Vagina (tissue), 2 donors: ENCODE data around the gene LGR6. TPM values are rescaled to one million over a fixed set of nuclear protein-coding genes. Genes with fewer than 3 reads are reported as not detected.

Experiments used
- DNase-seq, 2 donors: peaks; one replicate each; pipeline ENCODE4 v3.0.0-alpha.2; 2017; ENCODE audit errors: extremely low spot score in 2 of 2
- H3K27ac ChIP-seq: fragments of 200-600 bp; sonication (generic); one replicate; pipeline ENCODE4 v1.5.1; 2019
- H3K27me3 ChIP-seq: fragments of 200-600 bp; sonication (generic); one replicate; pipeline ENCODE4 v1.5.1; 2019
- H3K36me3 ChIP-seq, 2 donors: fragments of 200-600 bp; sonication (generic); one replicate each; pipeline ENCODE4 v1.5.1; 2017 to 2019
- H3K4me1 ChIP-seq: fragments of 200-600 bp; sonication (generic); one replicate; pipeline ENCODE4 v1.5.1; 2019
- H3K4me3 ChIP-seq, 2 donors: fragments of 200-600 bp; sonication (generic); 1 replicate in 1 of 2; 2 replicates in 1 of 2; pipeline ENCODE4 v1.5.1; 2016 to 2019
- H3K9me3 ChIP-seq: fragments of 200-600 bp; sonication (generic); one replicate; pipeline ENCODE4 v1.5.1; 2019
- CTCF ChIP-seq, 3 experiments: fragments of 450-650 bp in 2 of 3; fragments of 200-600 bp in 1 of 3; sonication (generic) in 1 of 3; IDR thresholded peaks; one replicate each; pipeline ENCODE4 v1.5.1; 2017 to 2019; ENCODE audit warnings: antibody characterized with exemption in 3 of 3, mild to moderate bottlenecking in 2 of 3, moderate library complexity in 2 of 3
- POLR2A ChIP-seq, 2 donors: fragments of 450-650 bp; IDR thresholded peaks; one replicate each; pipeline ENCODE4 v1.6.1; 2017; ENCODE audit warnings: antibody characterized with exemption in 2 of 2, mild to moderate bottlenecking in 2 of 2, moderate library complexity in 2 of 2
- POLR2AphosphoS5 ChIP-seq, 2 donors: sonication (generic); formaldehyde crosslinking; IDR thresholded peaks; one replicate each; pipeline ENCODE4 v1.9.0; 2017; ENCODE audit warnings: antibody characterized with exemption in 2 of 2, mild to moderate bottlenecking in 2 of 2, low read depth in 1 of 2; ENCODE audit not compliant: insufficient read depth in 1 of 2
- intact Hi-C: fragments of 100-400 bp; cut with DNase I; formaldehyde crosslinking; loops from one replicate; pipeline ENCODE4 v1.15.1; 2023
- total RNA-seq: library from RNA; depleted of rRNA; stranded (reverse); fragments of >200 nt; gene quantifications from one replicate; pipeline ENCODE4 v1.2.3, GENCODE V29; 2016

LGR6 gene
- total RNA-seq, 1 donor from 2014 or later: 6.6 TPM

GRCh38 chr1:202310746-202311145 lies 117.1 kb downstream of the LGR6 start:
- no peak for DNase-seq

GRCh38 chr1:202311875-202312635 lies 118.5 kb downstream of the LGR6 start:
- no peak for DNase-seq
- TF ChIP-seq POLR2AphosphoS5 (IDR thresholded peaks at IDR 0.05; ENCODE audit: insufficient read depth in 1 of 2, low read depth in 1 of 2): no peak
- H3K4me3 ChIP-seq: no peak overlapping the region
- intact Hi-C loops: no loop called here
- H3K4me1 ChIP-seq: peaks cover 6% of the 10 kb centered on the region
- no peaks in the 10 kb centered on the region for H3K36me3 ChIP-seq
- no peak overlapping the region for H3K27ac ChIP-seq
- H3K27me3 ChIP-seq: no peaks in the 10 kb centered on the region
- no peaks in the 10 kb centered on the region for H3K9me3 ChIP-seq

More at GRCh38 chr1:202310746-202311145, 117.1 kb downstream of the LGR6 start:
- Histone ChIP-seq H3K4me3 (no peak overlapping the region), H3K36me3 (no peaks in the 10 kb centered on the region), H3K27me3 (no peaks in the 10 kb centered on the region), H3K9me3 (no peaks in the 10 kb centered on the region), H3K27ac (no peak overlapping the region), H3K4me1 (peaks cover 6% of the 10 kb centered on the region)
- intact Hi-C loops: no loop called here
- TF ChIP-seq CTCF (IDR thresholded peaks at IDR 0.05) (no peak), POLR2AphosphoS5 (IDR thresholded peaks at IDR 0.05; ENCODE audit: insufficient read depth in 1 of 2, low read depth in 1 of 2) (no peak), POLR2A (IDR thresholded peaks at IDR 0.05) (no peak)

GRCh38 chr1:202315576-202316168 lies 122.1 kb downstream of the LGR6 start:
- TF ChIP-seq POLR2A (IDR thresholded peaks at IDR 0.05) (no peak), CTCF (IDR thresholded peaks at IDR 0.05) (peak; percentile 72 to 90 (median 76))
- H3K27me3 ChIP-seq: no peaks in the 10 kb centered on the region
- H3K4me1 ChIP-seq: peaks cover 6% of the 10 kb centered on the region
- H3K4me3 ChIP-seq: no peak overlapping the region
- no peaks in the 10 kb centered on the region for H3K9me3 ChIP-seq
- intact Hi-C loops: loop anchor here (1.0 kb wide), 1 partner anchor 123 kb away; no protein-coding TSS in a partner anchor
- H3K36me3 ChIP-seq: no peaks in the 10 kb centered on the region
- peak in 1 of 2 donors; percentile 85 for DNase-seq
- no peak overlapping the region for H3K27ac ChIP-seq

GRCh38 chr1:202316186-202316585 lies 122.6 kb downstream of the LGR6 start:
- TF ChIP-seq POLR2A (IDR thresholded peaks at IDR 0.05): no peak
- TF ChIP-seq CTCF (IDR thresholded peaks at IDR 0.05): no peak
- TF ChIP-seq POLR2AphosphoS5 (IDR thresholded peaks at IDR 0.05; ENCODE audit: insufficient read depth in 1 of 2, low read depth in 1 of 2): no peak
- peak in 1 of 2 donors; percentile 37 for DNase-seq
- H3K4me1 ChIP-seq: peaks cover 6% of the 10 kb centered on the region
- intact Hi-C loops: no loop called here
- no peak overlapping the region for H3K27ac ChIP-seq
- H3K4me3 ChIP-seq: no peak overlapping the region
- H3K9me3 ChIP-seq: no peaks in the 10 kb centered on the region
- no peaks in the 10 kb centered on the region for H3K27me3 ChIP-seq
- no peaks in the 10 kb centered on the region for H3K36me3 ChIP-seq

GRCh38 chr1:202317941-202318925 lies 124.6 kb downstream of the LGR6 start:
- intact Hi-C loops: no loop called here
- Histone ChIP-seq H3K36me3 (no peaks in the 10 kb centered on the region), H3K4me3 (no peak overlapping the region), H3K27me3 (no peaks in the 10 kb centered on the region), H3K4me1 (no peaks in the 10 kb centered on the region), H3K9me3 (no peaks in the 10 kb centered on the region), H3K27ac (no peak overlapping the region)
- peak in 1 of 2 donors; percentile 62 for DNase-seq
- TF ChIP-seq POLR2A (IDR thresholded peaks at IDR 0.05): no peak
- no peak for TF ChIP-seq POLR2AphosphoS5 (IDR thresholded peaks at IDR 0.05; ENCODE audit: insufficient read depth in 1 of 2, low read depth in 1 of 2)
- no peak for TF ChIP-seq CTCF (IDR thresholded peaks at IDR 0.05)
